ENCODE results near the gene DNM1. TPM values are rescaled to one million over a fixed set of nuclear protein-coding genes. Genes with fewer than 3 reads are reported as not detected.

DNM1 gene
- polyA plus RNA-seq, 3 donors: 0.05 to 4.9 (median 0.56) TPM

GRCh38 chr9:128294142-128294541 lies 91.0 kb downstream of the DNM1 start:
- no peak for TF ChIP-seq CTCF (IDR thresholded peaks at IDR 0.05)
- Histone ChIP-seq H3K79me2 (ENCODE audit: insufficient read depth, low read length) (no peaks in the 10 kb centered on the region), H3K27ac (ENCODE audit: low read depth in 1 of 2, low read length in 2 of 2) (no peak overlapping the region), H2AFZ (ENCODE audit: insufficient read depth, low read depth, low read length, poor library complexity, severe bottlenecking) (no peak overlapping the region), H3K36me3 (replicated peaks in 1 of 2; ENCODE audit: control insufficient read depth in 1 of 2, insufficient read depth in 2 of 2, low read length in 2 of 2) (no peaks in the 10 kb centered on the region), H3K9me3 (replicated peaks in 1 of 2; ENCODE audit: control insufficient read depth in 1 of 2, insufficient read depth in 1 of 2, low read length in 2 of 2) (no peaks in the 10 kb centered on the region), H3K4me1 (ENCODE audit: control insufficient read depth in 1 of 2, insufficient read depth in 2 of 2, low read length in 2 of 2) (no peaks in the 10 kb centered on the region), H3K27me3 (ENCODE audit: control insufficient read depth in 2 of 2, insufficient read depth in 2 of 2, low read length in 2 of 2) (no peaks in the 10 kb centered on the region), H4K20me1 (ENCODE audit: insufficient read depth, low read length) (no peaks in the 10 kb centered on the region), H3K4me3 (replicated peaks in 1 of 3; ENCODE audit: low read depth in 2 of 3, low read length in 3 of 3) (no peak overlapping the region), H3K4me2 (replicated peaks; ENCODE audit: extremely low read depth, low read length, poor library complexity, severe bottlenecking) (no peak overlapping the region), H3K9ac (ENCODE audit: insufficient read depth, low read length, poor library complexity, severe bottlenecking) (no peak overlapping the region)
- WGBS (ENCODE audit: insufficient coverage): 94% methylated on average over 2 of the region's 4 CpGs
- no peak overlapping the region for H3K27ac Mint-ChIP-seq
- intact Hi-C loops (cut with micrococcal nuclease): loop anchor here in 1 of 2 donors (10.0 kb wide), 1 partner anchor 121 kb away; no protein-coding TSS in a partner anchor
- no peak overlapping the region for H3K4me3 Mint-ChIP-seq
- no peaks in the 10 kb centered on the region for H3K4me1 Mint-ChIP-seq
- H3K36me3 Mint-ChIP-seq: peaks cover 0 to 7% of the 10 kb centered on the region in 2 donors
- no peaks in the 10 kb centered on the region for H3K27me3 Mint-ChIP-seq (ENCODE audit: low read depth in 3 of 3)
- no peak for DNase-seq
- H3K9me3 Mint-ChIP-seq: no peaks in the 10 kb centered on the region

GRCh38 chr9:128296340-128297220 lies 93.4 kb downstream of the DNM1 start:
- Histone ChIP-seq H4K20me1 (ENCODE audit: insufficient read depth, low read length) (no peaks in the 10 kb centered on the region), H3K36me3 (replicated peaks in 1 of 2; ENCODE audit: control insufficient read depth in 1 of 2, insufficient read depth in 2 of 2, low read length in 2 of 2) (no peaks in the 10 kb centered on the region), H3K27ac (ENCODE audit: low read depth in 1 of 2, low read length in 2 of 2) (no peak overlapping the region), H3K4me2 (replicated peaks; ENCODE audit: extremely low read depth, low read length, poor library complexity, severe bottlenecking) (no peak overlapping the region), H3K79me2 (ENCODE audit: insufficient read depth, low read length) (no peaks in the 10 kb centered on the region), H3K4me1 (ENCODE audit: control insufficient read depth in 1 of 2, insufficient read depth in 2 of 2, low read length in 2 of 2) (no peaks in the 10 kb centered on the region), H3K4me3 (replicated peaks in 1 of 3; ENCODE audit: low read depth in 2 of 3, low read length in 3 of 3) (no peak overlapping the region), H3K9ac (ENCODE audit: insufficient read depth, low read length, poor library complexity, severe bottlenecking) (no peak overlapping the region), H3K27me3 (ENCODE audit: control insufficient read depth in 2 of 2, insufficient read depth in 2 of 2, low read length in 2 of 2) (no peaks in the 10 kb centered on the region), H2AFZ (ENCODE audit: insufficient read depth, low read depth, low read length, poor library complexity, severe bottlenecking) (no peak overlapping the region), H3K9me3 (replicated peaks in 1 of 2; ENCODE audit: control insufficient read depth in 1 of 2, insufficient read depth in 1 of 2, low read length in 2 of 2) (no peaks in the 10 kb centered on the region)
- DNase-seq: no peak
- Mint-ChIP-seq H3K4me3 (no peak overlapping the region), H3K36me3 (no peaks in the 10 kb centered on the region), H3K9me3 (no peaks in the 10 kb centered on the region), H3K4me1 (no peaks in the 10 kb centered on the region), H3K27me3 (ENCODE audit: low read depth in 3 of 3) (peaks cover 0 to 2% (median 0%) of the 10 kb centered on the region in 3 donors), H3K27ac (peak overlapping the region in 1 of 7 donors; percentile 50)
- 79% methylated on average over 4 of the region's 16 CpGs for WGBS (ENCODE audit: insufficient coverage)
- no peak for TF ChIP-seq CTCF (IDR thresholded peaks at IDR 0.05)
- intact Hi-C loops (cut with micrococcal nuclease): loop anchor here in 1 of 2 donors (10.0 kb wide), 1 partner anchor 118 kb away; no protein-coding TSS in a partner anchor
